DND-41 (cell line): ENCODE results near the gene AP5B1.
A peak's percentile ranks its signal among the peaks of the same experiment; 100 is the strongest.

Source experiments
- ATAC-seq: fragments of 200-7000 bp; cut with Tn5 transposase; 3 replicates; pipeline ENCODE4 v1.9.1; 2021; ENCODE audit warnings: low read depth; ENCODE audit not compliant: insufficient read depth
- DNase-seq: peaks from one replicate; pipeline ENCODE4 v3.0.0-alpha.2; 2020
- H2AFZ ChIP-seq: 2 replicates; pipeline ENCODE4 v1.6.0; 2012; ENCODE audit warnings: low read depth, low read length
- H3K27ac ChIP-seq: 2 replicates; pipeline ENCODE4 v1.5.1; 2012; ENCODE audit warnings: low read length, inconsistent platforms
- H3K27me3 ChIP-seq: fragments of 200-600 bp; sonication (generic); 2 replicates; pipeline ENCODE4 v1.6.0; 2012; ENCODE audit warnings: low read length, mild to moderate bottlenecking, inconsistent platforms; ENCODE audit not compliant: insufficient read depth, poor library complexity
- H3K36me3 ChIP-seq: 2 replicates; pipeline ENCODE4 v1.5.1; 2012; ENCODE audit warnings: low read length, inconsistent platforms; ENCODE audit not compliant: insufficient read depth
- H3K4me1 ChIP-seq: 2 replicates; pipeline ENCODE4 v1.5.1; 2012; ENCODE audit warnings: mild to moderate bottlenecking, low read length; ENCODE audit not compliant: insufficient read depth
- H3K4me2 ChIP-seq: 2 replicates; pipeline ENCODE4 v1.6.0; 2012; ENCODE audit warnings: mild to moderate bottlenecking, moderate library complexity, low read length, inconsistent platforms; ENCODE audit not compliant: insufficient read depth
- H3K4me3 ChIP-seq, 2 experiments: fragments of 200-600 bp in 1 of 2; shearing (Covaris generic) in 1 of 2; 2 replicates each; pipeline ENCODE4 v1.5.1; 2012 to 2016; ENCODE audit warnings: inconsistent platforms in 2 of 2, low read length in 2 of 2, mild to moderate bottlenecking in 2 of 2, low read depth in 1 of 2, moderate library complexity in 1 of 2
- H3K79me2 ChIP-seq: 2 replicates; pipeline ENCODE4 v1.6.0; 2012; ENCODE audit warnings: low read length, inconsistent platforms; ENCODE audit not compliant: insufficient read depth
- H3K9ac ChIP-seq: 2 replicates; pipeline ENCODE4 v1.6.0; 2012; ENCODE audit warnings: low read depth, mild to moderate bottlenecking, inconsistent platforms, low read length, moderate library complexity
- H3K9me3 ChIP-seq: 2 replicates; pipeline ENCODE4 v1.5.1; 2012; ENCODE audit warnings: low read length, moderate library complexity, mild to moderate bottlenecking, inconsistent platforms; ENCODE audit not compliant: insufficient read depth, severe bottlenecking
- H4K20me1 ChIP-seq: 2 replicates; pipeline ENCODE4 v1.6.0; 2012; ENCODE audit warnings: low read length; ENCODE audit not compliant: insufficient read depth
- EZH2 ChIP-seq: IDR thresholded peaks from 3 replicates; pipeline ENCODE4 v1.6.1; 2012; ENCODE audit warnings: borderline replicate concordance, low read depth, mild to moderate bottlenecking, moderate library complexity, low read length, inconsistent platforms; ENCODE audit not compliant: severe bottlenecking
- TF ChIP-seq, protein P1 (sequence below): IDR thresholded peaks from 2 replicates; pipeline ENCODE4 v1.5.1; 2012; ENCODE audit warnings: borderline replicate concordance, low read length, moderate library complexity, mild to moderate bottlenecking; ENCODE audit not compliant: poor library complexity, severe bottlenecking; ENCODE audit errors: extremely low read depth

The AP5B1 gene

GRCh38 chr11:65803797-65804492 is 23.2 kb upstream of the AP5B1 start:
- no peak overlapping the region for H2AFZ ChIP-seq
- H4K20me1 ChIP-seq = no peaks in the 10 kb centered on the region
- DNase-seq (no peak), ATAC-seq (peak; percentile 24; the same call in 1 of the 3 replicates)
- H3K4me1 ChIP-seq = no peaks in the 10 kb centered on the region
- H3K27ac ChIP-seq = no peak overlapping the region
- no peak overlapping the region for H3K4me3 ChIP-seq
- H3K9me3 ChIP-seq = no peaks in the 10 kb centered on the region
- H3K4me2 ChIP-seq = no peak overlapping the region
- TF ChIP-seq, protein P1, sequence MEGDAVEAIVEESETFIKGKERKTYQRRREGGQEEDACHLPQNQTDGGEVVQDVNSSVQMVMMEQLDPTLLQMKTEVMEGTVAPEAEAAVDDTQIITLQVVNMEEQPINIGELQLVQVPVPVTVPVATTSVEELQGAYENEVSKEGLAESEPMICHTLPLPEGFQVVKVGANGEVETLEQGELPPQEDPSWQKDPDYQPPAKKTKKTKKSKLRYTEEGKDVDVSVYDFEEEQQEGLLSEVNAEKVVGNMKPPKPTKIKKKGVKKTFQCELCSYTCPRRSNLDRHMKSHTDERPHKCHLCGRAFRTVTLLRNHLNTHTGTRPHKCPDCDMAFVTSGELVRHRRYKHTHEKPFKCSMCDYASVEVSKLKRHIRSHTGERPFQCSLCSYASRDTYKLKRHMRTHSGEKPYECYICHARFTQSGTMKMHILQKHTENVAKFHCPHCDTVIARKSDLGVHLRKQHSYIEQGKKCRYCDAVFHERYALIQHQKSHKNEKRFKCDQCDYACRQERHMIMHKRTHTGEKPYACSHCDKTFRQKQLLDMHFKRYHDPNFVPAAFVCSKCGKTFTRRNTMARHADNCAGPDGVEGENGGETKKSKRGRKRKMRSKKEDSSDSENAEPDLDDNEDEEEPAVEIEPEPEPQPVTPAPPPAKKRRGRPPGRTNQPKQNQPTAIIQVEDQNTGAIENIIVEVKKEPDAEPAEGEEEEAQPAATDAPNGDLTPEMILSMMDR = no peak
- TF ChIP-seq EZH2 = no peak
- no peaks in the 10 kb centered on the region for H3K36me3 ChIP-seq
- H3K9ac ChIP-seq = no peak overlapping the region
- peaks cover 3% of the 10 kb centered on the region for H3K27me3 ChIP-seq
- no peaks in the 10 kb centered on the region for H3K79me2 ChIP-seq

GRCh38 chr11:65802841-65803240 is 22.1 kb upstream of the AP5B1 start:
- Histone ChIP-seq H3K4me3 (no peak overlapping the region), H3K4me2 (no peak overlapping the region), H3K36me3 (no peaks in the 10 kb centered on the region), H3K79me2 (no peaks in the 10 kb centered on the region), H3K4me1 (peaks cover 7% of the 10 kb centered on the region), H3K27me3 (peaks cover 5% of the 10 kb centered on the region), H4K20me1 (peaks cover 7% of the 10 kb centered on the region; the same call in 1 of the 2 replicates), H3K9me3 (no peaks in the 10 kb centered on the region), H2AFZ (no peak overlapping the region), H3K27ac (no peak overlapping the region), H3K9ac (no peak overlapping the region)
- DNase-seq (no peak), ATAC-seq (no peak)
- TF ChIP-seq, protein P1 = no peak
- TF ChIP-seq EZH2 = no peak

- H3K27ac ChIP-seq = no peak overlapping the region
- ATAC-seq (no peak), DNase-seq (no peak)
- no peaks in the 10 kb centered on the region for H3K36me3 ChIP-seq
- no peak overlapping the region for H3K9ac ChIP-seq
- H2AFZ ChIP-seq = no peak overlapping the region
- H3K4me2 ChIP-seq = no peak overlapping the region
- H3K79me2 ChIP-seq = no peaks in the 10 kb centered on the region
- H3K27me3 ChIP-seq = peaks cover 6% of the 10 kb centered on the region
- H3K4me3 ChIP-seq = no peak overlapping the region
- peaks cover 7% of the 10 kb centered on the region for H3K4me1 ChIP-seq
- peaks cover 9% of the 10 kb centered on the region; the same call in 1 of the 2 replicates for H4K20me1 ChIP-seq
- no peaks in the 10 kb centered on the region for H3K9me3 ChIP-seq
- TF ChIP-seq, protein P1 = no peak
- TF ChIP-seq EZH2 = no peak
Observed at GRCh38 chr11:65801153-65801987, 20.6 kb upstream of the AP5B1 start.
